ENCODE results near the gene KDM7A.

- TF ChIP-seq JUN (IDR thresholded peaks at IDR 0.05; ENCODE audit: low read depth, low read length) (no peak), HDAC2 (IDR thresholded peaks at IDR 0.05; ENCODE audit: borderline replicate concordance in 1 of 2, low read depth in 2 of 2, low read length in 2 of 2) (no peak), CTCF (IDR thresholded peaks at IDR 0.05; ENCODE audit: control extremely low read depth in 1 of 3, insufficient read depth in 1 of 3, low read depth in 1 of 3, low read length in 3 of 3) (no peak), RFX5 (IDR thresholded peaks at IDR 0.05; ENCODE audit: borderline replicate concordance, low read depth, low read length) (no peak), CREB1 (IDR thresholded peaks at IDR 0.05) (no peak), RBBP5 (IDR thresholded peaks at IDR 0.05; ENCODE audit: borderline replicate concordance, low read depth, low read length) (no peak)
- TF ChIP-seq, protein P1, sequence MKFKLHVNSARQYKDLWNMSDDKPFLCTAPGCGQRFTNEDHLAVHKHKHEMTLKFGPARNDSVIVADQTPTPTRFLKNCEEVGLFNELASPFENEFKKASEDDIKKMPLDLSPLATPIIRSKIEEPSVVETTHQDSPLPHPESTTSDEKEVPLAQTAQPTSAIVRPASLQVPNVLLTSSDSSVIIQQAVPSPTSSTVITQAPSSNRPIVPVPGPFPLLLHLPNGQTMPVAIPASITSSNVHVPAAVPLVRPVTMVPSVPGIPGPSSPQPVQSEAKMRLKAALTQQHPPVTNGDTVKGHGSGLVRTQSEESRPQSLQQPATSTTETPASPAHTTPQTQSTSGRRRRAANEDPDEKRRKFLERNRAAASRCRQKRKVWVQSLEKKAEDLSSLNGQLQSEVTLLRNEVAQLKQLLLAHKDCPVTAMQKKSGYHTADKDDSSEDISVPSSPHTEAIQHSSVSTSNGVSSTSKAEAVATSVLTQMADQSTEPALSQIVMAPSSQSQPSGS (IDR thresholded peaks at IDR 0.05; ENCODE audit: low read length) = no peak
Measured at GRCh38 chr7:140195859-140196258, 19.1 kb upstream of the KDM7A start.
